PC-9 (cell line): ENCODE measurements around the gene TP53BP1.

ENCODE experiments used
- EZH2 ChIP-seq: fragments of 200-600 bp; sonication (generic); IDR thresholded peaks from 2 replicates; pipeline ENCODE4 v1.8.0; 2017; ENCODE audit warnings: antibody characterized with exemption, low read depth
- TF ChIP-seq, protein P1 (sequence below): fragments of 200-600 bp; sonication (generic); conservative IDR thresholded peaks from 2 replicates; pipeline ENCODE4 v1.6.1; 2017; ENCODE audit warnings: mixed run types, antibody characterized with exemption, mild to moderate bottlenecking, moderate library complexity

DNA sequence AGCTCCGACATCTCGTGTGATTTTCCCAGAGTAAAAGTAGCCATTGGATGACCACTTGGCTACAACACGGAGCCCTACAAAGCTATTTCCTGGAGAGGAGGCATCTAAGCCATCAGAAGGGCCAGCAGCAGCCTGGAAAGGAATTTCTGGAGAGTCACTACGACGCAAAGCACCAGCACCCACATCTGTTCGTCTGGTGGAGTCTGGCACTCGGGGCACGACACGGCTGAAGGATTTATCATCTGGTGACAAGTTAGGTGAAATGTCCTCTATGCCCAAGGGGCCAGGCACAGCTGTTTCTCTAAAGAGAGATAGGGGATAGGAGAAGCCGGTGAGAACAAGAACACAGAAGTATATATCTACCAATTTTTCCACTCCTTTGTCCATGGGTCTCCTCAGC is 72.5 kb downstream of the TP53BP1 start:
- TF ChIP-seq, protein P1, sequence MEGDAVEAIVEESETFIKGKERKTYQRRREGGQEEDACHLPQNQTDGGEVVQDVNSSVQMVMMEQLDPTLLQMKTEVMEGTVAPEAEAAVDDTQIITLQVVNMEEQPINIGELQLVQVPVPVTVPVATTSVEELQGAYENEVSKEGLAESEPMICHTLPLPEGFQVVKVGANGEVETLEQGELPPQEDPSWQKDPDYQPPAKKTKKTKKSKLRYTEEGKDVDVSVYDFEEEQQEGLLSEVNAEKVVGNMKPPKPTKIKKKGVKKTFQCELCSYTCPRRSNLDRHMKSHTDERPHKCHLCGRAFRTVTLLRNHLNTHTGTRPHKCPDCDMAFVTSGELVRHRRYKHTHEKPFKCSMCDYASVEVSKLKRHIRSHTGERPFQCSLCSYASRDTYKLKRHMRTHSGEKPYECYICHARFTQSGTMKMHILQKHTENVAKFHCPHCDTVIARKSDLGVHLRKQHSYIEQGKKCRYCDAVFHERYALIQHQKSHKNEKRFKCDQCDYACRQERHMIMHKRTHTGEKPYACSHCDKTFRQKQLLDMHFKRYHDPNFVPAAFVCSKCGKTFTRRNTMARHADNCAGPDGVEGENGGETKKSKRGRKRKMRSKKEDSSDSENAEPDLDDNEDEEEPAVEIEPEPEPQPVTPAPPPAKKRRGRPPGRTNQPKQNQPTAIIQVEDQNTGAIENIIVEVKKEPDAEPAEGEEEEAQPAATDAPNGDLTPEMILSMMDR = no peak
- TF ChIP-seq EZH2 = no peak
